Fibroblast of villous mesenchyme (primary cell): ENCODE results near the gene PSMC5. TPM values are rescaled to one million over a fixed set of nuclear protein-coding genes. Genes with fewer than 3 reads are reported as not detected.

ENCODE experiments used
- DNase-seq: peaks from one replicate; pipeline ENCODE4 v3.0.0-alpha.2; 2010; ENCODE audit warnings: low read depth
- H3K4me3 ChIP-seq: 2 replicates; pipeline ENCODE4 v1.5.1; 2011; ENCODE audit warnings: low read depth, mild to moderate bottlenecking, low read length
- CTCF ChIP-seq: IDR thresholded peaks from 2 replicates; pipeline ENCODE4 v1.5.1; 2012; ENCODE audit warnings: low read depth, mild to moderate bottlenecking, low read length; ENCODE audit not compliant: insufficient read depth
- total RNA-seq: library from RNA; depleted of rRNA; stranded (reverse); fragments of >200 nt; gene quantifications from 2 replicates; pipeline ENCODE4 v1.2.3, GENCODE V29; 2012

The PSMC5 gene
- total RNA-seq, 1 donor = 42.7 TPM

- DNase-seq = no peak
- no peak overlapping the region for H3K4me3 ChIP-seq
- TF ChIP-seq CTCF = no peak
Measured at GRCh38 chr17:63837480-63837879, 10.2 kb downstream of the PSMC5 start.

- DNase-seq = no peak
- TF ChIP-seq CTCF = no peak
- H3K4me3 ChIP-seq = no peak overlapping the region
Measured at GRCh38 chr17:63837962-63838600, 10.8 kb downstream of the PSMC5 start.

- no peak overlapping the region for H3K4me3 ChIP-seq
- no peak for TF ChIP-seq CTCF
- DNase-seq = peak; percentile 84
Measured at GRCh38 chr17:63838631-63839171, 11.5 kb downstream of the PSMC5 start.

- DNase-seq = no peak
- no peak for TF ChIP-seq CTCF
- H3K4me3 ChIP-seq = peak overlapping the region; percentile 92
Measured at GRCh38 chr17:63840591-63841349, 13.5 kb downstream of the PSMC5 start.

GRCh38 chr17:63841350-63842172 is 14.3 kb downstream of the PSMC5 start:
- peak overlapping the region; percentile 92 for H3K4me3 ChIP-seq
- peak; percentile 56 for DNase-seq
- no peak for TF ChIP-seq CTCF

GRCh38 chr17:63842173-63842539 is 14.9 kb downstream of the PSMC5 start:
- H3K4me3 ChIP-seq = peak overlapping the region; percentile 92

More at GRCh38 chr17:63842173-63842539, 14.9 kb downstream of the PSMC5 start:
- no peak for DNase-seq
- no peak for TF ChIP-seq CTCF
